ENCODE data around the gene MPHOSPH10. TPM values are rescaled to one million over a fixed set of nuclear protein-coding genes. Genes with fewer than 3 reads are reported as not detected.

MPHOSPH10 gene
- total and polyA plus RNA-seq, 2 of the 4 experiments (the other 2 are of a cell fraction) = 5.4 to 11.2 TPM

DNA sequence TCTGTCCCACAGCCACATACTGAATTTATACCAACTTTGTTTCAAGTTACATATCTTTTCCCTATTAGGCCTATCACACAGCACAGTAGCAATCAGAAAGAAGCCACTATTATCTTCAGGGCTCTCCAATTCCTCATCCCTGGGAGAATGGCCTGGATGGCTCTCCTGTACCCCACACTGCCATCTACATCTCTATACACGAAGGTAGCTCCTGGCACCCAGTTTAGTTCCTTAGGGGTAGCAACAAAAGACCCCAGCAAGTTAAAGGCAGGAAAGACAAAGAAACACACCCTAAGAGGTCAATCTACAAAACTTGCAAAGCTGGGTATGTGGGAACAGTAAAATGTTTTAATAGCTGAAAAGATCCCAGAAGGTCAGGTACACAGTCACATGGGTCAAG, 56.5 kb downstream of the MPHOSPH10 start:
- no peak overlapping the region for H2BK15ac ChIP-seq (ENCODE audit: low read depth, low read length)
- ATAC-seq (ENCODE audit: low read depth) = no peak

More for the DNA sequence above, 56.5 kb downstream of the MPHOSPH10 start:
- Histone ChIP-seq H3K23ac (ENCODE audit: low read depth, low read length) (no peak overlapping the region), H3K4me2 (ENCODE audit: low read depth, low read length) (no peak overlapping the region), H4K5ac (ENCODE audit: low read depth, low read length) (no peak overlapping the region), H3K4me3 (ENCODE audit: insufficient read depth, low read depth, low read length) (no peak overlapping the region), H4K8ac (ENCODE audit: low read depth in 2 of 2, low read length in 2 of 2) (no peak overlapping the region), H3K36me3 (ENCODE audit: control insufficient read depth, insufficient read depth, low read length) (no peaks in the 10 kb centered on the region), H2AK5ac (ENCODE audit: low read depth, low read length) (no peak overlapping the region), H2BK5ac (ENCODE audit: low read depth, low read length, poor library complexity, severe bottlenecking) (no peak overlapping the region), H3K4ac (ENCODE audit: low read depth, low read length) (no peak overlapping the region), H3K56ac (ENCODE audit: extremely low read depth, insufficient read depth, low read length) (no peak overlapping the region), H3K14ac (replicated peaks; ENCODE audit: low read depth, low read length) (no peak overlapping the region), H3K27ac (ENCODE audit: insufficient read depth, low read length) (no peak overlapping the region), H4K91ac (ENCODE audit: insufficient read depth, low read depth, low read length) (no peak overlapping the region), H2AFZ (replicated peaks; ENCODE audit: low read length, poor library complexity) (no peak overlapping the region), H2AK9ac (replicated peaks; ENCODE audit: low read depth, low read length, poor library complexity) (no peak overlapping the region), H2BK20ac (ENCODE audit: low read depth, low read length) (no peak overlapping the region), H4K20me1 (ENCODE audit: insufficient read depth, low read length) (no peaks in the 10 kb centered on the region), H3K9me1 (ENCODE audit: insufficient read depth, low read length) (no peaks in the 10 kb centered on the region), H3K27me3 (ENCODE audit: control insufficient read depth, insufficient read depth, low read length) (peaks cover 4% of the 10 kb centered on the region), H3K4me1 (ENCODE audit: control insufficient read depth, insufficient read depth, low read length) (no peaks in the 10 kb centered on the region; the same call in 1 of the 2 replicates), H3K9ac (ENCODE audit: low read depth, low read length) (no peak overlapping the region), H3K18ac (ENCODE audit: low read depth, low read length) (no peak overlapping the region), H3K79me1 (ENCODE audit: low read depth in 1 of 2, low read length in 2 of 2) (no peaks in the 10 kb centered on the region), H3K9me3 (ENCODE audit: control insufficient read depth, insufficient read depth, low read length) (no peaks in the 10 kb centered on the region), H2BK120ac (ENCODE audit: low read depth, low read length) (no peak overlapping the region)
- TF ChIP-seq USF2 (IDR thresholded peaks at IDR 0.05; ENCODE audit: low read depth, low read length) (no peak), CHD1 (IDR thresholded peaks at IDR 0.05; ENCODE audit: low read depth, low read length) (no peak), BHLHE40 (IDR thresholded peaks at IDR 0.05; ENCODE audit: low read depth, low read length) (no peak), ELK1 (IDR thresholded peaks at IDR 0.05; ENCODE audit: borderline replicate concordance, low read depth, low read length) (no peak), POLR2A (IDR thresholded peaks at IDR 0.05; ENCODE audit: low read depth, low read length) (no peak), MXI1 (IDR thresholded peaks at IDR 0.05; ENCODE audit: borderline replicate concordance, low read depth, low read length) (no peak), CEBPB (IDR thresholded peaks at IDR 0.05; ENCODE audit: low read depth, low read length) (no peak), RAD21 (IDR thresholded peaks at IDR 0.05; ENCODE audit: low read length) (no peak), MAFK (IDR thresholded peaks at IDR 0.05; ENCODE audit: low read depth, low read length) (no peak), NFE2L2 (IDR thresholded peaks at IDR 0.05; ENCODE audit: low read depth, low read length) (no peak), MAZ (IDR thresholded peaks at IDR 0.05; ENCODE audit: borderline replicate concordance, low read depth, low read length) (no peak), RCOR1 (IDR thresholded peaks at IDR 0.05; ENCODE audit: insufficient replicate concordance, low read length) (no peak), RFX5 (IDR thresholded peaks at IDR 0.05; ENCODE audit: low read depth, low read length) (no peak), SMC3 (IDR thresholded peaks at IDR 0.05; ENCODE audit: low read depth, low read length) (no peak), FOS (IDR thresholded peaks at IDR 0.05; ENCODE audit: low read depth, low read length) (no peak)
- TF ChIP-seq, protein P1, sequence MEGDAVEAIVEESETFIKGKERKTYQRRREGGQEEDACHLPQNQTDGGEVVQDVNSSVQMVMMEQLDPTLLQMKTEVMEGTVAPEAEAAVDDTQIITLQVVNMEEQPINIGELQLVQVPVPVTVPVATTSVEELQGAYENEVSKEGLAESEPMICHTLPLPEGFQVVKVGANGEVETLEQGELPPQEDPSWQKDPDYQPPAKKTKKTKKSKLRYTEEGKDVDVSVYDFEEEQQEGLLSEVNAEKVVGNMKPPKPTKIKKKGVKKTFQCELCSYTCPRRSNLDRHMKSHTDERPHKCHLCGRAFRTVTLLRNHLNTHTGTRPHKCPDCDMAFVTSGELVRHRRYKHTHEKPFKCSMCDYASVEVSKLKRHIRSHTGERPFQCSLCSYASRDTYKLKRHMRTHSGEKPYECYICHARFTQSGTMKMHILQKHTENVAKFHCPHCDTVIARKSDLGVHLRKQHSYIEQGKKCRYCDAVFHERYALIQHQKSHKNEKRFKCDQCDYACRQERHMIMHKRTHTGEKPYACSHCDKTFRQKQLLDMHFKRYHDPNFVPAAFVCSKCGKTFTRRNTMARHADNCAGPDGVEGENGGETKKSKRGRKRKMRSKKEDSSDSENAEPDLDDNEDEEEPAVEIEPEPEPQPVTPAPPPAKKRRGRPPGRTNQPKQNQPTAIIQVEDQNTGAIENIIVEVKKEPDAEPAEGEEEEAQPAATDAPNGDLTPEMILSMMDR (conservative IDR thresholded peaks at IDR 0.05; ENCODE audit: low read depth, low read length) = no peak
- intact Hi-C loops (cut with micrococcal nuclease) (no loop called here), in situ Hi-C loops (cut with MboI; ENCODE audit: low sequenced_read_pairs) (no loop called here), dilution Hi-C loops (cut with HindIII; ENCODE audit: low sequenced_read_pairs, unreplicated experiment) (no loop called here)
- ChIA-PET CTCF (no interaction called here), POLR2A (ENCODE audit: unreplicated experiment) (no interaction called here)
- DNase-seq = no peak
- no CpG with 5 or more reads among the region's 1 CpG for WGBS, 2 experiments (ENCODE audit: extremely low coverage in 2 of 2, insufficient read length in 1 of 2)
- BruUV-seq (replicated peaks) = no TSS peak
